Liver (tissue), 9 donors: Measurements from ENCODE around the gene CUL3. TPM values are rescaled to one million over a fixed set of nuclear protein-coding genes. Genes with fewer than 3 reads are reported as not detected.

ENCODE experiments used
- DNase-seq: peaks from one replicate; pipeline ENCODE4 v3.0.0-alpha.2; 2017; ENCODE audit warnings: low spot score
- H3K27ac ChIP-seq, 2 donors: one replicate each; pipeline ENCODE4 v1.7.0; 2013; ENCODE audit warnings: inconsistent platforms in 2 of 2, low read length in 2 of 2, control low read depth in 1 of 2, low read depth in 1 of 2, mild to moderate bottlenecking in 1 of 2
- H3K27me3 ChIP-seq, 4 donors: one replicate each; pipeline versions ENCODE4 v1.6.1 to v1.7.0; 2013; ENCODE audit warnings: low read length in 3 of 4, inconsistent platforms in 1 of 4, mild to moderate bottlenecking in 1 of 4, moderate library complexity in 1 of 4; ENCODE audit not compliant: control insufficient read depth in 4 of 4, insufficient read depth in 4 of 4
- H3K36me3 ChIP-seq, 4 donors: one replicate each; pipeline versions ENCODE4 v1.6.1 to v1.7.0; 2013; ENCODE audit warnings: low read length in 3 of 4, mild to moderate bottlenecking in 3 of 4, low read depth in 1 of 4, moderate library complexity in 1 of 4; ENCODE audit not compliant: control insufficient read depth in 4 of 4, insufficient read depth in 3 of 4
- H3K4me1 ChIP-seq, 4 donors: one replicate each; pipeline versions ENCODE4 v1.6.1 to v1.7.0; 2013; ENCODE audit warnings: low read length in 3 of 4, mild to moderate bottlenecking in 3 of 4, moderate library complexity in 1 of 4; ENCODE audit not compliant: control insufficient read depth in 4 of 4, insufficient read depth in 4 of 4
- H3K4me3 ChIP-seq, 3 donors: one replicate each; pipeline versions ENCODE4 v1.6.1 to v1.7.0; 2013; ENCODE audit warnings: low read length in 3 of 3, control low read depth in 1 of 3, low read depth in 1 of 3, mild to moderate bottlenecking in 1 of 3
- H3K9ac ChIP-seq, 2 donors: one replicate each; pipeline ENCODE4 v1.7.0; 2013; ENCODE audit warnings: low read length in 2 of 2, mild to moderate bottlenecking in 2 of 2, moderate library complexity in 2 of 2, control low read depth in 1 of 2, low read depth in 1 of 2
- H3K9me3 ChIP-seq, 4 donors: one replicate each; pipeline versions ENCODE4 v1.6.1 to v1.7.0; 2013; ENCODE audit warnings: low read length in 3 of 4; ENCODE audit not compliant: control insufficient read depth in 4 of 4
- CTCF ChIP-seq: fragments of 150-350 bp; IDR thresholded peaks from 2 replicates; pipeline ENCODE4 v1.5.1; 2017; ENCODE audit warnings: improper control_type of control experiment, low read depth, low read length; ENCODE audit not compliant: missing input control
- EGR1 ChIP-seq, 2 donors: IDR thresholded peaks; 2 replicates each; pipeline ENCODE4 v1.6.1; 2016 to 2018; ENCODE audit warnings: antibody characterized with exemption in 2 of 2, low read depth in 2 of 2
- FOXA1 ChIP-seq: IDR thresholded peaks from 2 replicates; pipeline ENCODE4 v1.6.1; 2016; ENCODE audit warnings: antibody characterized with exemption
- FOXA2 ChIP-seq: IDR thresholded peaks from 2 replicates; pipeline ENCODE4 v1.6.1; 2016; ENCODE audit warnings: antibody characterized with exemption
- GABPA ChIP-seq, 2 donors: IDR thresholded peaks in 1 of 2; conservative IDR thresholded peaks in 1 of 2; 2 replicates each; pipeline ENCODE4 v1.6.1; 2016; ENCODE audit warnings: antibody characterized with exemption in 2 of 2, mild to moderate bottlenecking in 1 of 2, moderate library complexity in 1 of 2
- HNF4A ChIP-seq, 2 donors: conservative IDR thresholded peaks; 2 replicates each; pipeline ENCODE4 v1.6.1; 2016; ENCODE audit warnings: antibody characterized with exemption in 2 of 2, mild to moderate bottlenecking in 2 of 2
- JUND ChIP-seq, 2 donors: IDR thresholded peaks; 2 replicates each; pipeline ENCODE4 v1.6.1; 2016; ENCODE audit warnings: antibody characterized with exemption in 2 of 2
- RAD21 ChIP-seq, 2 donors: IDR thresholded peaks; 2 replicates each; pipeline ENCODE4 v1.6.1; 2016; ENCODE audit warnings: antibody characterized with exemption in 2 of 2, mild to moderate bottlenecking in 2 of 2
- RXRA ChIP-seq, 2 donors: IDR thresholded peaks; 2 replicates each; pipeline ENCODE4 v1.6.1; 2017 to 2018; ENCODE audit warnings: antibody characterized with exemption in 2 of 2, mild to moderate bottlenecking in 1 of 2
- SP1 ChIP-seq: IDR thresholded peaks from 2 replicates; pipeline ENCODE4 v1.6.1; 2018; ENCODE audit warnings: antibody characterized with exemption, mild to moderate bottlenecking
- TAF1 ChIP-seq: conservative IDR thresholded peaks from 2 replicates; pipeline ENCODE4 v1.6.1; 2016; ENCODE audit warnings: antibody characterized with exemption, mild to moderate bottlenecking
- YY1 ChIP-seq: IDR thresholded peaks from 2 replicates; pipeline ENCODE4 v1.6.1; 2016; ENCODE audit warnings: antibody characterized with exemption, mild to moderate bottlenecking
- ZBTB33 ChIP-seq: IDR thresholded peaks from 2 replicates; pipeline ENCODE4 v1.6.1; 2016; ENCODE audit warnings: antibody characterized with exemption
- WGBS: extraction: QIAGEN DNeasy Blood & Tissue Kit; methylation state at CpG from one replicate; pipeline ENCODE4 v1.1.7; 2013; 5-methylcytosine and 5-hydroxymethylcytosine counted together
- polyA plus RNA-seq, 2 donors: library from polyadenylated mRNA; stranded (reverse) in 1 of 2; unstranded in 1 of 2; fragments of 200-250 nt in 1 of 2; fragments of >200 nt in 1 of 2; fragmentation: Nextera tagmentation in 1 of 2; extraction: Ambion mirVana in 1 of 2; gene quantifications; one replicate each; pipeline versions ENCODE4 v1.2.1 to v1.2.3, GENCODE V29; 2013 to 2015
- total RNA-seq, 2 donors: library from RNA; depleted of rRNA; stranded (reverse); fragments of >200 nt; gene quantifications; one replicate each; pipeline ENCODE4 v1.2.3, GENCODE V29; 2014
- donor health status: healthy.
- donor health status: healthy.
- donor health status: healthy.
- donor health status: healthy.
- donor health status: healthy.

The CUL3 gene
- total and polyA plus RNA-seq, 4 donors: 24.7 to 48.9 (median 33.1) TPM

GRCh38 chr2:224432003-224432579 lies 153.1 kb downstream of the CUL3 start:
- 85% methylated on average over 6 of the region's 6 CpGs for WGBS
- TF ChIP-seq RAD21 (IDR thresholded peaks at IDR 0.05): no peak
- TF ChIP-seq ZBTB33: no peak
- TF ChIP-seq TAF1: no peak
- no peak for TF ChIP-seq YY1
- TF ChIP-seq FOXA2: no peak
- Histone ChIP-seq H3K9me3 (no peaks in the 10 kb centered on the region), H3K27ac (no peak overlapping the region), H3K4me1 (no peaks in the 10 kb centered on the region), H3K36me3 (no peaks in the 10 kb centered on the region), H3K4me3 (no peak overlapping the region), H3K9ac (no peak overlapping the region), H3K27me3 (no peaks in the 10 kb centered on the region)
- DNase-seq: no peak

GRCh38 chr2:224429441-224429810 lies 155.7 kb downstream of the CUL3 start:
- WGBS: 56% methylated on average over 2 of the region's 2 CpGs
- TF ChIP-seq ZBTB33 (no peak), EGR1 (IDR thresholded peaks at IDR 0.05; ENCODE audit: low read depth in 2 of 2) (no peak), FOXA1 (no peak), JUND (IDR thresholded peaks at IDR 0.05) (no peak), GABPA (IDR thresholded peaks at IDR 0.05 in 1 of 2, conservative IDR thresholded peaks at IDR 0.05 in 1 of 2) (no peak), TAF1 (no peak), RXRA (IDR thresholded peaks at IDR 0.05) (no peak), YY1 (no peak), SP1 (no peak), CTCF (no peak), HNF4A (conservative IDR thresholded peaks at IDR 0.05) (no peak)

More at GRCh38 chr2:224429441-224429810, 155.7 kb downstream of the CUL3 start:
- no peaks in the 10 kb centered on the region for H3K27me3 ChIP-seq
- H3K36me3 ChIP-seq: no peaks in the 10 kb centered on the region
- H3K9me3 ChIP-seq: no peaks in the 10 kb centered on the region
- H3K4me3 ChIP-seq: no peak overlapping the region
- no peak for DNase-seq
- H3K9ac ChIP-seq: no peak overlapping the region
- H3K4me1 ChIP-seq: no peaks in the 10 kb centered on the region
- H3K27ac ChIP-seq: no peak overlapping the region
